ENCODE results near the gene ATRNL1. TPM values are rescaled to one million over a fixed set of nuclear protein-coding genes. Genes with fewer than 3 reads are reported as not detected.
A peak's percentile ranks its signal among the peaks of the same experiment; 100 is the strongest.
"Not testable (repeated sequence)": the region's sequence is repeated elsewhere in the genome, so short reads cannot be mapped to it uniquely, and the experiment has no call there.

ATRNL1 gene
- total RNA-seq, 1 donor from 2014 or later = 15.5 TPM

- Histone ChIP-seq H3K27ac (no peak overlapping the region), H3K4me3 (no peak overlapping the region), H3K36me3 (no peaks in the 10 kb centered on the region), H3K9me3 (no peaks in the 10 kb centered on the region), H3K4me1 (no peaks in the 10 kb centered on the region), H3K27me3 (no peaks in the 10 kb centered on the region)
- TF ChIP-seq POLR2AphosphoS5 (IDR thresholded peaks at IDR 0.05; ENCODE audit: insufficient read depth in 1 of 2, low read depth in 1 of 2) = no peak
- peak in 1 of 3 experiments; percentile 41 for TF ChIP-seq CTCF (IDR thresholded peaks at IDR 0.05)
- intact Hi-C loops (cut with DNase I) = no loop called here
- no peak for DNase-seq (ENCODE audit: extremely low spot score in 2 of 2)
Measured at GRCh38 chr10:115355162-115355760, 262.1 kb downstream of the ATRNL1 start.

- H3K27me3 ChIP-seq; H3K4me1 ChIP-seq; H3K36me3 ChIP-seq; DNase-seq (ENCODE audit: extremely low spot score in 2 of 2); H3K4me3 ChIP-seq; H3K9me3 ChIP-seq; H3K27ac ChIP-seq; intact Hi-C loops (cut with DNase I): not testable (repeated sequence)
Measured at GRCh38 chr10:115367920-115368319, 274.8 kb downstream of the ATRNL1 start.

GRCh38 chr10:115379064-115379463 is 285.9 kb downstream of the ATRNL1 start:
- no peaks in the 10 kb centered on the region for H3K9me3 ChIP-seq
- H3K4me1 ChIP-seq = no peaks in the 10 kb centered on the region
- H3K36me3 ChIP-seq = no peaks in the 10 kb centered on the region
- intact Hi-C loops (cut with DNase I) = no loop called here
- H3K4me3 ChIP-seq = no peak overlapping the region
- no peaks in the 10 kb centered on the region for H3K27me3 ChIP-seq
- DNase-seq (ENCODE audit: extremely low spot score in 2 of 2) = no peak
- H3K27ac ChIP-seq = no peak overlapping the region
- TF ChIP-seq CTCF (IDR thresholded peaks at IDR 0.05) (no peak), POLR2A (IDR thresholded peaks at IDR 0.05) (no peak), POLR2AphosphoS5 (IDR thresholded peaks at IDR 0.05; ENCODE audit: insufficient read depth in 1 of 2, low read depth in 1 of 2) (no peak)

GRCh38 chr10:115384665-115385064 is 291.5 kb downstream of the ATRNL1 start:
- H3K4me3 ChIP-seq = no peak overlapping the region
- no peaks in the 10 kb centered on the region for H3K36me3 ChIP-seq
- no peaks in the 10 kb centered on the region for H3K4me1 ChIP-seq
- intact Hi-C loops (cut with DNase I) = no loop called here
- DNase-seq (ENCODE audit: extremely low spot score in 2 of 2) = no peak
- H3K27ac ChIP-seq = no peak overlapping the region
- H3K27me3 ChIP-seq = no peaks in the 10 kb centered on the region
- no peaks in the 10 kb centered on the region for H3K9me3 ChIP-seq
- no peak for TF ChIP-seq CTCF (IDR thresholded peaks at IDR 0.05)
- TF ChIP-seq POLR2AphosphoS5 (IDR thresholded peaks at IDR 0.05; ENCODE audit: insufficient read depth in 1 of 2, low read depth in 1 of 2) = no peak
- TF ChIP-seq POLR2A (IDR thresholded peaks at IDR 0.05) = no peak

- no peak overlapping the region for H3K27ac ChIP-seq
- H3K27me3 ChIP-seq = no peaks in the 10 kb centered on the region
- H3K9me3 ChIP-seq = no peaks in the 10 kb centered on the region
- DNase-seq (ENCODE audit: extremely low spot score in 2 of 2) = no peak
- no peaks in the 10 kb centered on the region for H3K4me1 ChIP-seq
- TF ChIP-seq POLR2AphosphoS5 (IDR thresholded peaks at IDR 0.05; ENCODE audit: insufficient read depth in 1 of 2, low read depth in 1 of 2) (no peak), CTCF (IDR thresholded peaks at IDR 0.05) (no peak), POLR2A (IDR thresholded peaks at IDR 0.05) (no peak)
- no peaks in the 10 kb centered on the region for H3K36me3 ChIP-seq
- intact Hi-C loops (cut with DNase I) = no loop called here
- no peak overlapping the region for H3K4me3 ChIP-seq
Measured at GRCh38 chr10:115390607-115391006, 297.4 kb downstream of the ATRNL1 start.
